H1 (cell line): Measurements from ENCODE around the gene RASA4B.

Experiments used
- CEBPB ChIP-seq: IDR thresholded peaks from 2 replicates; pipeline ENCODE4 v1.6.1; 2012; ENCODE audit warnings: low read depth, low read length
- CHD2 ChIP-seq: IDR thresholded peaks from 2 replicates; pipeline ENCODE4 v1.6.1; 2012; ENCODE audit warnings: low read length, improper control_type of control experiment
- EZH2 ChIP-seq: fragments of 200-600 bp; sonication (generic); IDR thresholded peaks from 2 replicates; pipeline ENCODE4 v1.7.1; 2012; ENCODE audit warnings: low read depth, mild to moderate bottlenecking, moderate library complexity, low read length, inconsistent platforms; ENCODE audit not compliant: severe bottlenecking
- GABPA ChIP-seq: IDR thresholded peaks from 2 replicates; pipeline ENCODE4 v1.6.1; 2011; ENCODE audit warnings: mild to moderate bottlenecking, low read length, moderate library complexity, borderline replicate concordance; ENCODE audit not compliant: insufficient read depth
- GTF2F1 ChIP-seq: IDR thresholded peaks from 2 replicates; pipeline ENCODE4 v1.6.1; 2012; ENCODE audit warnings: low read depth, low read length, improper control_type of control experiment, borderline replicate concordance
- JUN ChIP-seq: IDR thresholded peaks from 2 replicates; pipeline ENCODE4 v1.6.1; 2011; ENCODE audit warnings: low read depth, mild to moderate bottlenecking, improper control_type of control experiment, low read length
- MAFK ChIP-seq: IDR thresholded peaks from 2 replicates; pipeline ENCODE4 v1.6.1; 2012; ENCODE audit warnings: low read depth, mild to moderate bottlenecking, improper control_type of control experiment, low read length
- POLR2A ChIP-seq, 2 experiments: IDR thresholded peaks; 1 replicate in 1 of 2; 2 replicates in 1 of 2; pipeline ENCODE4 v1.6.1; 2011; ENCODE audit warnings: low read depth in 2 of 2, low read length in 2 of 2, mild to moderate bottlenecking in 2 of 2; ENCODE audit errors: control extremely low read depth in 1 of 2
- POLR2AphosphoS5 ChIP-seq: IDR thresholded peaks from 2 replicates; pipeline ENCODE4 v1.6.1; 2011; ENCODE audit warnings: low read depth, low read length
- YY1 ChIP-seq: IDR thresholded peaks from 2 replicates; pipeline ENCODE4 v1.6.1; 2011; ENCODE audit warnings: low read depth, mild to moderate bottlenecking, low read length
- ZNF274 ChIP-seq: IDR thresholded peaks from 2 replicates; pipeline ENCODE4 v1.7.0; 2012; ENCODE audit warnings: low read length, borderline replicate concordance; ENCODE audit errors: extremely low read depth
- TF ChIP-seq, protein P1 (sequence below), 3 experiments: IDR thresholded peaks; 1 replicate in 2 of 3; 2 replicates in 1 of 3; pipeline versions ENCODE4 v1.5.1 to v1.6.1; 2011; ENCODE audit warnings: low read length in 3 of 3, mild to moderate bottlenecking in 3 of 3, inconsistent platforms in 2 of 3, low read depth in 1 of 3, moderate library complexity in 1 of 3; ENCODE audit not compliant: insufficient read depth in 1 of 3; ENCODE audit errors: control extremely low read depth in 1 of 3

DNA sequence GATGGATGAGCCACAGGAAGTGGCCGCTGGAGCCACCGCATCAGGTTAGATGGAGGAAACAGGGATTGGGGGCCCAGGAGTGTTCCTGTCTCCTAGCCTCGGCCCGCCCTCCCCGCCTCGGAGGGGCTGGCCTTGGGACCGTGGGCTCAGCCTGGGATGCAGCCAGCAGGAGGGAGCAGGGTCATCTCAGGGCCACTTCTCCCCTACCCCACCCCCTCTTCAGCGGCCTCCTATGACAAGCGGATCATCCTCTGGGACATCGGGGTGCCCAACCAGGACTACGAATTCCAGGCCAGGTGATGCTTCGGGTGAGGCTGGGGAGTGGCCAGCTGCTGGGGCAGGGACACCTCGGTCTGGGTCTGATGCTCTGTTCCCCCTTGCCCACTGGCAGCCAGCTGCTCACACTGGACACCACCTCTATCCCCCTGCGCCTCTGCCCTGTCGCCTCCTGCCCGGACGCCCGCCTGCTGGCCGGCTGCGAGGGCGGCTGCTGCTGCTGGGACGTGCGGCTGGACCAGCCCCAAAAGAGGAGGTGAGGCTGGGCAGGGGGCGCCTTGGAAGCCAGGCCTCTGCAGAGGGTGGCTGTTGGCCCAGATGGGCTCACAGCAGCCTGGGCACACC is 48.1 kb downstream of the RASA4B start:
- TF ChIP-seq, protein P1, sequence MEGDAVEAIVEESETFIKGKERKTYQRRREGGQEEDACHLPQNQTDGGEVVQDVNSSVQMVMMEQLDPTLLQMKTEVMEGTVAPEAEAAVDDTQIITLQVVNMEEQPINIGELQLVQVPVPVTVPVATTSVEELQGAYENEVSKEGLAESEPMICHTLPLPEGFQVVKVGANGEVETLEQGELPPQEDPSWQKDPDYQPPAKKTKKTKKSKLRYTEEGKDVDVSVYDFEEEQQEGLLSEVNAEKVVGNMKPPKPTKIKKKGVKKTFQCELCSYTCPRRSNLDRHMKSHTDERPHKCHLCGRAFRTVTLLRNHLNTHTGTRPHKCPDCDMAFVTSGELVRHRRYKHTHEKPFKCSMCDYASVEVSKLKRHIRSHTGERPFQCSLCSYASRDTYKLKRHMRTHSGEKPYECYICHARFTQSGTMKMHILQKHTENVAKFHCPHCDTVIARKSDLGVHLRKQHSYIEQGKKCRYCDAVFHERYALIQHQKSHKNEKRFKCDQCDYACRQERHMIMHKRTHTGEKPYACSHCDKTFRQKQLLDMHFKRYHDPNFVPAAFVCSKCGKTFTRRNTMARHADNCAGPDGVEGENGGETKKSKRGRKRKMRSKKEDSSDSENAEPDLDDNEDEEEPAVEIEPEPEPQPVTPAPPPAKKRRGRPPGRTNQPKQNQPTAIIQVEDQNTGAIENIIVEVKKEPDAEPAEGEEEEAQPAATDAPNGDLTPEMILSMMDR (IDR thresholded peaks at IDR 0.05; ENCODE audit: control extremely low read depth in 1 of 3, insufficient read depth in 1 of 3, low read depth in 1 of 3, low read length in 3 of 3) = no peak
- no peak for TF ChIP-seq POLR2A (IDR thresholded peaks at IDR 0.05; ENCODE audit: control extremely low read depth in 1 of 2, low read depth in 2 of 2, low read length in 2 of 2)
- no peak for TF ChIP-seq MAFK
- TF ChIP-seq CHD2 = no peak
- TF ChIP-seq GABPA = no peak
- no peak for TF ChIP-seq ZNF274
- no peak for TF ChIP-seq POLR2AphosphoS5
- TF ChIP-seq JUN = no peak
- TF ChIP-seq EZH2 = no peak
- no peak for TF ChIP-seq GTF2F1
- TF ChIP-seq CEBPB = no peak
- TF ChIP-seq YY1 = no peak
